ENCODE results near the gene MED9. TPM values are rescaled to one million over a fixed set of nuclear protein-coding genes. Genes with fewer than 3 reads are reported as not detected.

MED9 gene
- polyA plus RNA-seq, 4 donors = 11.6 to 18.6 (median 16.9) TPM

- peaks cover 0 to 4% (median 0%) of the 10 kb centered on the region in 3 donors for H3K36me3 ChIP-seq (ENCODE audit: control insufficient read depth in 3 of 3, insufficient read depth in 2 of 3, low read depth in 1 of 3, low read length in 3 of 3)
- 50 to 79% (median 59%) methylated on average over 16 of the region's 16 CpGs for WGBS, 3 donors
- H3K4me1 ChIP-seq (ENCODE audit: control insufficient read depth in 3 of 3, insufficient read depth in 2 of 3, low read depth in 1 of 3, low read length in 2 of 3) = peaks cover 0 to 20% (median 2%) of the 10 kb centered on the region in 3 donors
- FAIRE-seq (no peak), DNase-seq (peak in 1 of 2 donors; percentile 31)
- no peak overlapping the region for H3K27ac ChIP-seq (ENCODE audit: low read depth in 1 of 3, low read length in 2 of 3)
- peaks cover 0 to 16% (median 0%) of the 10 kb centered on the region in 3 donors for H3K27me3 ChIP-seq (ENCODE audit: control insufficient read depth in 3 of 3, insufficient read depth in 3 of 3, low read length in 3 of 3)
- peaks cover 0 to 6% of the 10 kb centered on the region in 2 donors for H3K9me3 ChIP-seq (ENCODE audit: control insufficient read depth in 2 of 2, insufficient read depth in 1 of 2, low read depth in 1 of 2, low read length in 1 of 2)
- no peak overlapping the region for H3K4me3 ChIP-seq (ENCODE audit: low read depth in 1 of 3, low read length in 3 of 3)
Measured at GRCh38 chr17:17498606-17499301, 22.0 kb downstream of the MED9 start.

- 76 to 82% (median 82%) methylated on average over 17 of the region's 17 CpGs for WGBS, 3 donors
- Histone ChIP-seq H3K27ac (ENCODE audit: low read depth in 1 of 3, low read length in 2 of 3) (no peak overlapping the region), H3K36me3 (ENCODE audit: control insufficient read depth in 3 of 3, insufficient read depth in 2 of 3, low read depth in 1 of 3, low read length in 3 of 3) (peaks cover 0 to 2% (median 0%) of the 10 kb centered on the region in 3 donors), H3K9me3 (ENCODE audit: control insufficient read depth in 2 of 2, insufficient read depth in 1 of 2, low read depth in 1 of 2, low read length in 1 of 2) (peaks cover 0 to 6% of the 10 kb centered on the region in 2 donors), H3K27me3 (ENCODE audit: control insufficient read depth in 3 of 3, insufficient read depth in 3 of 3, low read length in 3 of 3) (peaks cover 0 to 14% (median 0%) of the 10 kb centered on the region in 3 donors), H3K4me3 (ENCODE audit: low read depth in 1 of 3, low read length in 3 of 3) (no peak overlapping the region), H3K4me1 (ENCODE audit: control insufficient read depth in 3 of 3, insufficient read depth in 2 of 3, low read depth in 1 of 3, low read length in 2 of 3) (peaks cover 0 to 20% (median 2%) of the 10 kb centered on the region in 3 donors)
- no peak for DNase-seq
- no peak for FAIRE-seq
Measured at GRCh38 chr17:17499402-17500145, 22.8 kb downstream of the MED9 start.

- DNase-seq (no peak), FAIRE-seq (no peak)
- Histone ChIP-seq H3K36me3 (ENCODE audit: control insufficient read depth in 3 of 3, insufficient read depth in 2 of 3, low read depth in 1 of 3, low read length in 3 of 3) (peaks cover 0 to 6% (median 0%) of the 10 kb centered on the region in 3 donors), H3K4me3 (ENCODE audit: low read depth in 1 of 3, low read length in 3 of 3) (no peak overlapping the region), H3K27me3 (ENCODE audit: control insufficient read depth in 3 of 3, insufficient read depth in 3 of 3, low read length in 3 of 3) (no peaks in the 10 kb centered on the region), H3K4me1 (ENCODE audit: control insufficient read depth in 3 of 3, insufficient read depth in 2 of 3, low read depth in 1 of 3, low read length in 2 of 3) (peaks cover 0 to 13% (median 0%) of the 10 kb centered on the region in 3 donors), H3K27ac (ENCODE audit: low read depth in 1 of 3, low read length in 2 of 3) (no peak overlapping the region), H3K9me3 (ENCODE audit: control insufficient read depth in 2 of 2, insufficient read depth in 1 of 2, low read depth in 1 of 2, low read length in 1 of 2) (peaks cover 0 to 6% of the 10 kb centered on the region in 2 donors)
- 70 to 78% (median 76%) methylated on average over 14 of the region's 14 CpGs for WGBS, 3 donors
Measured at GRCh38 chr17:17500999-17501605, 24.3 kb downstream of the MED9 start.

GRCh38 chr17:17502741-17503565, 26.2 kb downstream of the MED9 start:
- FAIRE-seq (no peak), DNase-seq (no peak)
- H3K9me3 ChIP-seq (ENCODE audit: control insufficient read depth in 2 of 2, insufficient read depth in 1 of 2, low read depth in 1 of 2, low read length in 1 of 2) = no peaks in the 10 kb centered on the region
- no peak overlapping the region for H3K27ac ChIP-seq (ENCODE audit: low read depth in 1 of 3, low read length in 2 of 3)
- H3K36me3 ChIP-seq (ENCODE audit: control insufficient read depth in 3 of 3, insufficient read depth in 2 of 3, low read depth in 1 of 3, low read length in 3 of 3) = peaks cover 0 to 13% (median 0%) of the 10 kb centered on the region in 3 donors
- H3K27me3 ChIP-seq (ENCODE audit: control insufficient read depth in 3 of 3, insufficient read depth in 3 of 3, low read length in 3 of 3) = no peaks in the 10 kb centered on the region
- H3K4me3 ChIP-seq (ENCODE audit: low read depth in 1 of 3, low read length in 3 of 3) = no peak overlapping the region
- WGBS, 3 donors = 90 to 91% (median 91%) methylated on average over 21 of the region's 21 CpGs
- peaks cover 0 to 17% (median 0%) of the 10 kb centered on the region in 3 donors for H3K4me1 ChIP-seq (ENCODE audit: control insufficient read depth in 3 of 3, insufficient read depth in 2 of 3, low read depth in 1 of 3, low read length in 2 of 3)

GRCh38 chr17:17503566-17504130, 26.8 kb downstream of the MED9 start:
- DNase-seq (no peak), FAIRE-seq (no peak)
- Histone ChIP-seq H3K36me3 (ENCODE audit: control insufficient read depth in 3 of 3, insufficient read depth in 2 of 3, low read depth in 1 of 3, low read length in 3 of 3) (peaks cover 0 to 20% (median 0%) of the 10 kb centered on the region in 3 donors), H3K9me3 (ENCODE audit: control insufficient read depth in 2 of 2, insufficient read depth in 1 of 2, low read depth in 1 of 2, low read length in 1 of 2) (no peaks in the 10 kb centered on the region), H3K27me3 (ENCODE audit: control insufficient read depth in 3 of 3, insufficient read depth in 3 of 3, low read length in 3 of 3) (no peaks in the 10 kb centered on the region), H3K4me3 (ENCODE audit: low read depth in 1 of 3, low read length in 3 of 3) (no peak overlapping the region), H3K4me1 (ENCODE audit: control insufficient read depth in 3 of 3, insufficient read depth in 2 of 3, low read depth in 1 of 3, low read length in 2 of 3) (peaks cover 0 to 10% (median 0%) of the 10 kb centered on the region in 3 donors), H3K27ac (ENCODE audit: low read depth in 1 of 3, low read length in 2 of 3) (no peak overlapping the region)
- 66 to 92% (median 81%) methylated on average over 7 of the region's 7 CpGs for WGBS, 3 donors

GRCh38 chr17:17504341-17505140, 27.7 kb downstream of the MED9 start:
- DNase-seq (no peak), FAIRE-seq (no peak)
- H3K4me3 ChIP-seq (ENCODE audit: low read depth in 1 of 3, low read length in 3 of 3) = no peak overlapping the region
- no peak overlapping the region for H3K27ac ChIP-seq (ENCODE audit: low read depth in 1 of 3, low read length in 2 of 3)
- no peaks in the 10 kb centered on the region for H3K9me3 ChIP-seq (ENCODE audit: control insufficient read depth in 2 of 2, insufficient read depth in 1 of 2, low read depth in 1 of 2, low read length in 1 of 2)
- WGBS, 3 donors = 82 to 88% (median 85%) methylated on average over 19 to 20 of the region's 20 CpGs
- no peaks in the 10 kb centered on the region for H3K27me3 ChIP-seq (ENCODE audit: control insufficient read depth in 3 of 3, insufficient read depth in 3 of 3, low read length in 3 of 3)
- peaks cover 0 to 29% (median 0%) of the 10 kb centered on the region in 3 donors for H3K36me3 ChIP-seq (ENCODE audit: control insufficient read depth in 3 of 3, insufficient read depth in 2 of 3, low read depth in 1 of 3, low read length in 3 of 3)
- H3K4me1 ChIP-seq (ENCODE audit: control insufficient read depth in 3 of 3, insufficient read depth in 2 of 3, low read depth in 1 of 3, low read length in 2 of 3) = peaks cover 0 to 8% (median 0%) of the 10 kb centered on the region in 3 donors

- peaks cover 0 to 8% (median 0%) of the 10 kb centered on the region in 3 donors for H3K4me1 ChIP-seq (ENCODE audit: control insufficient read depth in 3 of 3, insufficient read depth in 2 of 3, low read depth in 1 of 3, low read length in 2 of 3)
- H3K36me3 ChIP-seq (ENCODE audit: control insufficient read depth in 3 of 3, insufficient read depth in 2 of 3, low read depth in 1 of 3, low read length in 3 of 3) = peaks cover 0 to 35% (median 0%) of the 10 kb centered on the region in 3 donors
- FAIRE-seq (no peak), DNase-seq (no peak)
- WGBS, 3 donors = 94 to 96% (median 95%) methylated on average over 5 of the region's 5 CpGs
- no peak overlapping the region for H3K27ac ChIP-seq (ENCODE audit: low read depth in 1 of 3, low read length in 2 of 3)
- no peaks in the 10 kb centered on the region for H3K27me3 ChIP-seq (ENCODE audit: control insufficient read depth in 3 of 3, insufficient read depth in 3 of 3, low read length in 3 of 3)
- no peak overlapping the region for H3K4me3 ChIP-seq (ENCODE audit: low read depth in 1 of 3, low read length in 3 of 3)
- H3K9me3 ChIP-seq (ENCODE audit: control insufficient read depth in 2 of 2, insufficient read depth in 1 of 2, low read depth in 1 of 2, low read length in 1 of 2) = no peaks in the 10 kb centered on the region
Measured at GRCh38 chr17:17505151-17505550, 28.4 kb downstream of the MED9 start.

Data from small intestine (tissue), 7 donors.